Esophagus squamous epithelium (tissue), 5 donors: Measurements from ENCODE around the gene ADORA2A. TPM values are rescaled to one million over a fixed set of nuclear protein-coding genes. Genes with fewer than 3 reads are reported as not detected.

Experiments
- DNase-seq: peaks from one replicate; lab custom pipeline; 2025; lab: John Stamatoyannopoulos, UW
- H3K27ac ChIP-seq, 4 donors: fragments of 200-600 bp; sonication (generic); one replicate each; pipeline ENCODE4 v1.5.1; 2016 to 2019; ENCODE audit warnings: mild to moderate bottlenecking in 1 of 4
- H3K27me3 ChIP-seq, 4 donors: fragments of 200-600 bp; sonication (generic); 1 replicate in 3 of 4; 2 replicates in 1 of 4; pipeline versions ENCODE4 v1.5.1 to v1.6.0; 2017 to 2021; ENCODE audit warnings: antibody characterized with exemption in 1 of 4
- H3K36me3 ChIP-seq, 3 donors: fragments of 200-600 bp; sonication (generic); one replicate each; pipeline ENCODE4 v1.5.1; 2016 to 2019
- H3K4me1 ChIP-seq, 3 donors: fragments of 200-600 bp; sonication (generic); one replicate each; pipeline ENCODE4 v1.5.1; 2017 to 2019
- H3K4me3 ChIP-seq, 4 donors: fragments of 200-600 bp; sonication (generic); 1 replicate in 3 of 4; 2 replicates in 1 of 4; pipeline ENCODE4 v1.5.1; 2016 to 2019; ENCODE audit warnings: mild to moderate bottlenecking in 2 of 4, moderate library complexity in 1 of 4
- H3K9me3 ChIP-seq, 3 donors: fragments of 200-600 bp; sonication (generic); one replicate each; pipeline ENCODE4 v1.5.1; 2016 to 2019
- POLR2A ChIP-seq, 4 donors: fragments of 450-650 bp; IDR thresholded peaks; one replicate each; pipeline ENCODE4 v1.6.1; 2017; ENCODE audit warnings: antibody characterized with exemption in 4 of 4, mild to moderate bottlenecking in 4 of 4, moderate library complexity in 3 of 4
- WGBS, 2 donors: methylation state at CpG; one replicate each; pipeline ENCODE4 v1.1.5; 2018; 5-methylcytosine and 5-hydroxymethylcytosine counted together
- intact Hi-C: fragments of 100-400 bp; cut with DNase I; formaldehyde crosslinking; loops from one replicate; pipeline ENCODE4 v1.15.0; 2022
- total RNA-seq, 4 donors: library from RNA; depleted of rRNA; stranded (reverse); fragments of >200 nt; gene quantifications; one replicate each; pipeline ENCODE4 v1.1.0, GENCODE V29; 2016
- TF ChIP-seq, protein P1 (sequence below), 6 experiments: fragments of 450-650 bp in 4 of 6; fragments of 200-600 bp in 2 of 6; sonication (generic) in 2 of 6; IDR thresholded peaks; one replicate each; pipeline ENCODE4 v1.5.1; 2016 to 2019; ENCODE audit warnings: antibody characterized with exemption in 6 of 6, mild to moderate bottlenecking in 4 of 6, moderate library complexity in 4 of 6
- donor health status: DM: yes; HTN: yes; CAD: no.

The ADORA2A gene
- total RNA-seq, 4 donors from 2014 or later: 1.0 to 4.0 (median 2.4) TPM

- H3K9me3 ChIP-seq: no peaks in the 10 kb centered on the region
- peaks cover 0 to 51% (median 0%) of the 10 kb centered on the region in 3 donors for H3K36me3 ChIP-seq
- H3K27me3 ChIP-seq: no peaks in the 10 kb centered on the region
- intact Hi-C loops: no loop called here
- peaks cover 0 to 32% (median 26%) of the 10 kb centered on the region in 3 donors for H3K4me1 ChIP-seq
- TF ChIP-seq, protein P1, sequence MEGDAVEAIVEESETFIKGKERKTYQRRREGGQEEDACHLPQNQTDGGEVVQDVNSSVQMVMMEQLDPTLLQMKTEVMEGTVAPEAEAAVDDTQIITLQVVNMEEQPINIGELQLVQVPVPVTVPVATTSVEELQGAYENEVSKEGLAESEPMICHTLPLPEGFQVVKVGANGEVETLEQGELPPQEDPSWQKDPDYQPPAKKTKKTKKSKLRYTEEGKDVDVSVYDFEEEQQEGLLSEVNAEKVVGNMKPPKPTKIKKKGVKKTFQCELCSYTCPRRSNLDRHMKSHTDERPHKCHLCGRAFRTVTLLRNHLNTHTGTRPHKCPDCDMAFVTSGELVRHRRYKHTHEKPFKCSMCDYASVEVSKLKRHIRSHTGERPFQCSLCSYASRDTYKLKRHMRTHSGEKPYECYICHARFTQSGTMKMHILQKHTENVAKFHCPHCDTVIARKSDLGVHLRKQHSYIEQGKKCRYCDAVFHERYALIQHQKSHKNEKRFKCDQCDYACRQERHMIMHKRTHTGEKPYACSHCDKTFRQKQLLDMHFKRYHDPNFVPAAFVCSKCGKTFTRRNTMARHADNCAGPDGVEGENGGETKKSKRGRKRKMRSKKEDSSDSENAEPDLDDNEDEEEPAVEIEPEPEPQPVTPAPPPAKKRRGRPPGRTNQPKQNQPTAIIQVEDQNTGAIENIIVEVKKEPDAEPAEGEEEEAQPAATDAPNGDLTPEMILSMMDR (IDR thresholded peaks at IDR 0.05): no peak
- no peak for TF ChIP-seq POLR2A (IDR thresholded peaks at IDR 0.05)
- no peak overlapping the region for H3K27ac ChIP-seq
- no peak overlapping the region for H3K4me3 ChIP-seq
- DNase-seq: no peak
Measured at GRCh38 chr22:24398409-24398808, 29.0 kb upstream of the ADORA2A start.

DNA sequence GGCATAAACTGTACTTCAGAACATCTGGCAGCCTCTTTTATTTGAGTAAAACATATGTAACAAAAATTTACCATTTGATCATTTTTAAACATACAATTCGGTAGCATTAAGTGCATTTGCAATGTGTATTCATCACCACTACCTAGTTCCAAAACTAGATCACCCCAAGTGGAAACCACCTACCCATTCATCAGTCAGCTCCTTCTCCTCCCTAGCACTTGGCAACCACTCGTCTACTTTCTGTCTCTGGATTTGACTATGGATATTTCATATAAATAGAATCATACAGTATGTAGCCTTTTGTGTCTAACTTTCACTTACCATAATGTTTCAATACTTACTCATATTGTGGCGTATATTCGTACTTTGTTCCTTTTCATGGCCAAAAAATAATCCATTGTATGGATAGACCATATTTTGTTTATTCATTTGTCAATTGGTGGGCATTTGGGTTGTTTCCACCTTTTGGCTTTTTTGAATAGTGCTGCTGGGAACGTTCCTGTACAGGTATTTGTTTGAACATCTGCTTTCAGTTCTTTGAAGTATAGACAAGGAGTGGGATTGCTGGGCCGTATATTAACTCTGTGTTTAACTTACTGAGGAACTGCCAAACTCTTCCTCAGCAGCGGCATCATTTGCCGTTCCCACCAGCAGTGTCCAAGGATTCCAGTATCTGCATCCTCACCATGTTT lies 27.2 kb upstream of the ADORA2A start:
- Histone ChIP-seq H3K27ac (peak overlapping the region in 1 of 4 donors; percentile 56), H3K4me3 (peak overlapping the region in 1 of 4 donors; percentile 39), H3K27me3 (no peaks in the 10 kb centered on the region), H3K9me3 (no peaks in the 10 kb centered on the region), H3K4me1 (peaks cover 0 to 38% (median 27%) of the 10 kb centered on the region in 3 donors), H3K36me3 (peaks cover 0 to 66% (median 0%) of the 10 kb centered on the region in 3 donors)
- intact Hi-C loops: no loop called here
- WGBS, 2 donors: 61 to 70% methylated on average over 8 of the region's 8 CpGs
- TF ChIP-seq, protein P1 (IDR thresholded peaks at IDR 0.05): no peak
- no peak for TF ChIP-seq POLR2A (IDR thresholded peaks at IDR 0.05)
- DNase-seq: no peak

- no peak for DNase-seq
- intact Hi-C loops: no loop called here
- Histone ChIP-seq H3K4me1 (peaks cover 0 to 38% (median 27%) of the 10 kb centered on the region in 3 donors), H3K27ac (peak overlapping the region in 3 of 4 donors; percentile 36 to 71 (median 56)), H3K9me3 (no peaks in the 10 kb centered on the region), H3K27me3 (no peaks in the 10 kb centered on the region), H3K4me3 (peak overlapping the region in 1 of 4 donors; percentile 39), H3K36me3 (peaks cover 0 to 66% (median 0%) of the 10 kb centered on the region in 3 donors)
- 48 to 62% methylated on average over 9 of the region's 9 CpGs for WGBS, 2 donors
- TF ChIP-seq, protein P1 (IDR thresholded peaks at IDR 0.05): no peak
- TF ChIP-seq POLR2A (IDR thresholded peaks at IDR 0.05): peak in 1 of 4 donors; percentile 12
Measured at GRCh38 chr22:24400726-24401596, 26.4 kb upstream of the ADORA2A start.

GRCh38 chr22:24401931-24402367 lies 25.4 kb upstream of the ADORA2A start:
- H3K4me3 ChIP-seq: no peak overlapping the region
- no peaks in the 10 kb centered on the region for H3K27me3 ChIP-seq
- intact Hi-C loops: no loop called here
- H3K36me3 ChIP-seq: peaks cover 0 to 66% (median 0%) of the 10 kb centered on the region in 3 donors
- TF ChIP-seq POLR2A (IDR thresholded peaks at IDR 0.05): no peak
- TF ChIP-seq, protein P1 (IDR thresholded peaks at IDR 0.05): no peak
- no peak for DNase-seq
- WGBS, 2 donors: 88 to 91% methylated on average over 4 to 5 of the region's 5 CpGs
- H3K9me3 ChIP-seq: no peaks in the 10 kb centered on the region
- peak overlapping the region in 3 of 4 donors; percentile 36 to 71 (median 56) for H3K27ac ChIP-seq
- peaks cover 0 to 48% (median 27%) of the 10 kb centered on the region in 3 donors for H3K4me1 ChIP-seq
